Duodenal mucosa (tissue), 2 donors: ENCODE measurements around the gene FXYD6.

Source experiments
- H3K27ac ChIP-seq: one replicate; pipeline ENCODE4 v1.7.0; 2013; ENCODE audit warnings: low read depth, low read length
- H3K27me3 ChIP-seq, 2 donors: one replicate each; pipeline ENCODE4 v1.7.0; 2013; ENCODE audit warnings: low read length in 2 of 2, control low read depth in 1 of 2; ENCODE audit not compliant: insufficient read depth in 2 of 2, control insufficient read depth in 1 of 2
- H3K36me3 ChIP-seq, 2 donors: one replicate each; pipeline ENCODE4 v1.7.0; 2013; ENCODE audit warnings: low read length in 2 of 2, control low read depth in 1 of 2; ENCODE audit not compliant: insufficient read depth in 2 of 2, control insufficient read depth in 1 of 2
- H3K4me1 ChIP-seq, 2 donors: one replicate each; pipeline ENCODE4 v1.7.0; 2013; ENCODE audit warnings: low read length in 2 of 2, control low read depth in 1 of 2; ENCODE audit not compliant: insufficient read depth in 2 of 2, control insufficient read depth in 1 of 2
- H3K4me3 ChIP-seq, 2 donors: one replicate each; pipeline ENCODE4 v1.7.0; 2013; ENCODE audit warnings: low read length in 2 of 2, low read depth in 1 of 2
- H3K9ac ChIP-seq, 2 donors: one replicate each; pipeline ENCODE4 v1.7.0; 2013; ENCODE audit warnings: low read length in 2 of 2, low read depth in 1 of 2
- H3K9me3 ChIP-seq, 2 donors: one replicate each; pipeline ENCODE4 v1.7.0; 2013; ENCODE audit warnings: low read length in 2 of 2, control low read depth in 1 of 2; ENCODE audit not compliant: control insufficient read depth in 1 of 2

Gene FXYD6

DNA sequence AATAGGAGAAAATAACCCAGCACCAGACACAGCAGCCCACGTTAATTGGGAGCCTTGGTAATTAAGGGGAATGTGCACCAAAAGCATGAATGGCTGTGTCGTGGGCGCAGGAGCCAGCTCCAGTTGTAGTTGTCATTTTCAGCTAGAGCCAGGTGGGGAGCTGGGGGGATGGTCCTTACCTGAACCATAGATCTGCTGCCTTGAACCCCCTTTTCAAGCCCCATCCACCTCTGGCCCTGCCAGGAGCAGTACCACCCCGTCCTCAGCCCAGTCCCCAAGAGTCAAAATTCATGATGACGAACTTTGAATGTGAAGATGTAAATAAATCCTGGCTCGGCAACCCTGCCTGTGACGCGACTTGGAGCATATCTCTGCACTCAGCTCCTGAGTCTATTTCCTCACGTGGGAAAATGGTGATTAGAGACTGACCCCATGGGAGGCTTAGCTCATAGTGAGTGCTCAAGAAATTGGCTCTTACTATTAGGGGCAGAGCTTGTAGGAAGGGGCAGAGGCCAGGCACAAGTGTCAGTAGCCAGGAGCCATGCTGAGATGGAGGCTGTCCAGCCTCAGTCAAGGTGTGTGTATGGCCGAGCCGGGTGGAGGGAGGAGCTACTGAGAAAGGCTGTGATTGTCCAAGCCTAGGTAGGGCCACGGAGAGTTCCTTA lies 794 bp upstream of the FXYD6 start:
- Histone ChIP-seq H3K9ac (peak overlapping the region in 1 of 2 donors; percentile 16), H3K27me3 (peaks cover 36 to 54% of the 10 kb centered on the region in 2 donors), H3K4me3 (peak overlapping the region; percentile 50 to 55), H3K4me1 (peaks cover 0 to 21% of the 10 kb centered on the region in 2 donors), H3K27ac (no peak overlapping the region), H3K36me3 (no peaks in the 10 kb centered on the region), H3K9me3 (no peaks in the 10 kb centered on the region)

- Histone ChIP-seq H3K27me3 (peaks cover 40 to 63% of the 10 kb centered on the region in 2 donors), H3K4me3 (peak overlapping the region; percentile 55 to 74), H3K9me3 (no peaks in the 10 kb centered on the region), H3K27ac (no peak overlapping the region), H3K9ac (peak overlapping the region in 1 of 2 donors; percentile 49), H3K4me1 (peaks cover 0 to 21% of the 10 kb centered on the region in 2 donors), H3K36me3 (no peaks in the 10 kb centered on the region)
Measured at GRCh38 chr11:117876059-117876340, 458 bp downstream of the FXYD6 start.

- H3K4me1 ChIP-seq, result peaks cover 0 to 21% of the 10 kb centered on the region in 2 donors
- H3K36me3 ChIP-seq, result no peaks in the 10 kb centered on the region
- H3K9ac ChIP-seq, result peak overlapping the region in 1 of 2 donors; percentile 32
- no peaks in the 10 kb centered on the region for H3K9me3 ChIP-seq
- peak overlapping the region; percentile 55 to 74 for H3K4me3 ChIP-seq
- H3K27me3 ChIP-seq, result peaks cover 40 to 63% of the 10 kb centered on the region in 2 donors
- H3K27ac ChIP-seq, result no peak overlapping the region
Measured at GRCh38 chr11:117875382-117876058, 938 bp downstream of the FXYD6 start.

- no peak overlapping the region for H3K27ac ChIP-seq
- H3K9me3 ChIP-seq, result no peaks in the 10 kb centered on the region
- H3K4me1 ChIP-seq, result peaks cover 0 to 21% of the 10 kb centered on the region in 2 donors
- H3K27me3 ChIP-seq, result peaks cover 40 to 59% of the 10 kb centered on the region in 2 donors
- no peaks in the 10 kb centered on the region for H3K36me3 ChIP-seq
- no peak overlapping the region for H3K9ac ChIP-seq
- H3K4me3 ChIP-seq, result peak overlapping the region in 1 of 2 donors; percentile 74
Measured at GRCh38 chr11:117874910-117875381, 1.5 kb downstream of the FXYD6 start.

DNA sequence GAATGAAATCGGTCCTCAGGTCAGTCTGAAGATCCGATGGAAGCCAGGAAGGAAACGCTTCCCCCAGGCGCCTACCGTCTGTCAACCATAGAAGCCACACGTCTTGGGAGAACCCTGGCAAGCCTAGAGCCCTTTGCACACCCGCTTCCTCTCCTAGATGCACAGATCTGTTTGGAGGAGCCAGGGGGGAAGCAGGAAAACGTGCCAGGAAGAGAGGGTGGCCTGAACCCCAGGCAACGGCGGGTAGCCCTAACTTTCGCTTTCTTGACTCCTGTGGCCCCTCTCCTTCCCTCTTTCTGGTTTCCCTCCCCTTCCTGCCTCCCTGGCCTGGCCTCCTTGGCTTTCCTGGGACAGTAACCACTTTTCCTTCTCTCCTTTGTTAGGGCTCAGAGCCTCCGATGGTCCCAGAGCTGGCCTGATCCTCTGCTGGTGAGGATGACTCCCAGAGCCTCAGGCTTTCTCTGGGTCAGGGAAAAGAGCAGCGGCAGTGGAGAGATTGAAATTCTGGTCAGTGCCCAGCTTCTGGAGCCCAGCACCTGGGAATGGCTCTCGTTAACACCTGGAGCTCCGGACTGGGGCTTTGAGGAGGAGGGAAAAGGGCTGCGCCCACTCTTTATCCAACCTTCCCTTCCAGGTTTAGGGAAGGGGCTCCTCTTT lies 2.1 kb downstream of the FXYD6 start:
- Histone ChIP-seq H3K4me1 (peaks cover 0 to 21% of the 10 kb centered on the region in 2 donors), H3K27ac (no peak overlapping the region), H3K4me3 (peak overlapping the region in 1 of 2 donors; percentile 1), H3K27me3 (peaks cover 40 to 56% of the 10 kb centered on the region in 2 donors), H3K36me3 (no peaks in the 10 kb centered on the region), H3K9ac (no peak overlapping the region), H3K9me3 (no peaks in the 10 kb centered on the region)

- Histone ChIP-seq H3K4me1 (peaks cover 0 to 21% of the 10 kb centered on the region in 2 donors), H3K27ac (no peak overlapping the region), H3K9ac (no peak overlapping the region), H3K9me3 (no peaks in the 10 kb centered on the region), H3K4me3 (no peak overlapping the region), H3K27me3 (peaks cover 40 to 50% of the 10 kb centered on the region in 2 donors), H3K36me3 (no peaks in the 10 kb centered on the region)
Measured at GRCh38 chr11:117873828-117874125, 2.7 kb downstream of the FXYD6 start.

DNA sequence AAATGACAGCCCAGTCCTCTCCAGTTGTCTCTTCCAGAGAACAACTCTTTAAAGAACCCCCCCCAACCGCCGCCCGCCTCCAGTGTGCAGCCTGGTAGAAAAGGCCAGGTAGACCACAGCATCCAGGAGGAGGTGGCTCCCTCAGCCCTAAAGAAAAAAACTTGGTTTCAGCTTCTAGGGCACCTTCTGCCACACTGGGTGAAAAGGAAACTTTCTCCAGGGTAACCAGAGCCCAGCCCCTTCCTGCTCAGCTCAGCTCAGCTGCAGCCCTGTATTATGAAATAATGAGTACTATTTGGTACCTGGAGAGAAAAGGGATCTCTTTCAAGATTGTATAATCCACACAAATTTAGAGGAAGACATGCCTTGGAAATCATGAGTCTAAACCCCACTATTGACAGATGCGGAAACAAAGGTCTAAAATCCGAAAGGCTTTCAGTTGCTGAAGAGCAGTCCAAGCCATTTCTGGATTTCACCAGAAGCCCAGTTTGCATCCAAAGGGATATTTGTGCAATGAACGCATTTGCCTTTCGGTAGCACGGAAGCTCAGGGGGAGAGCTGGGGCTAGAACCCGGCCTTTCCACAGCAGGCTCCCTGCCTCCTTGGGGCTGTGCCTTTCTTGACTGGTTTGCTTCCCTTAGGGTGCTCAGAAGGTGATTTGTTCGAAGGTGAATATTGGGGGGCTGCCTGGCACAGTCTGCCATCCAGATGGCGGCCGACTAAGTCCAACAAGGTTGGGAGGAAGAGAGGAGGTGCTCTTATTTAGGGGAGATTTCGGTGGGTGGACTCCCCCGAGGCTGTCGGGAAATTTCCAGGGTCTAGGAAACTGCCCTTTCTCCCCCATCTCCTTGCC lies 3.3 kb downstream of the FXYD6 start:
- H3K9me3 ChIP-seq, result no peaks in the 10 kb centered on the region
- peaks cover 0 to 21% of the 10 kb centered on the region in 2 donors for H3K4me1 ChIP-seq
- no peak overlapping the region for H3K27ac ChIP-seq
- no peaks in the 10 kb centered on the region for H3K36me3 ChIP-seq
- H3K9ac ChIP-seq, result no peak overlapping the region
- H3K4me3 ChIP-seq, result no peak overlapping the region
- peaks cover 35 to 44% of the 10 kb centered on the region in 2 donors for H3K27me3 ChIP-seq

DNA sequence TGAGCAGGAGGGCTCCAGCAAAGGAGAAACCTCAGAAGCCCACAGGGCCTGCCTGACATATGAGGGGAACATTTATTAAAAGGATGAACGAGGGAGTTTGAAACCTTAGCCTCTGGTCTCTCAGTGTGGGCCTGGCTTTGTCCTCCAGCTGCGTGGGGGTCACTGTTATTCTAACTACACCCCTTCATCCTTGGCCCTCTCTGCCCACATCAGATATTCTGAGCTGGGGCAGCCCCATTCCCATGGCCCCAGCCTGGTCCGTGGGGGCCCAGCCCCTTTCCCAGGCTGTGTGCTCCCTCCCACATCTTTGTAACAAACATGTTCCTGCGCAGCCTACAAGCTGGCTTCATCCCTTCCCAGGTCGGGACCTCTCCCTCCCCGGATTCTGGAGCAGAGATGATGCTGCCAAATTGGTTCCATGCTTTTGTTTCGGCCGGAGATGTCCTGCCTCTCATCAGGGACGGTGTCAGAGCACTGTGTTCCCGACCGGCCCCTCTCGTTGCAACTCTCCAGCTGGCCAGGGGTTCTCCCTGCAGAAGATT lies 4.0 kb downstream of the FXYD6 start:
- no peak overlapping the region for H3K27ac ChIP-seq
- no peak overlapping the region for H3K4me3 ChIP-seq
- H3K4me1 ChIP-seq, result peaks cover 0 to 21% of the 10 kb centered on the region in 2 donors
- H3K9me3 ChIP-seq, result no peaks in the 10 kb centered on the region
- H3K36me3 ChIP-seq, result no peaks in the 10 kb centered on the region
- H3K27me3 ChIP-seq, result peaks cover 29 to 38% of the 10 kb centered on the region in 2 donors
- no peak overlapping the region for H3K9ac ChIP-seq

DNA sequence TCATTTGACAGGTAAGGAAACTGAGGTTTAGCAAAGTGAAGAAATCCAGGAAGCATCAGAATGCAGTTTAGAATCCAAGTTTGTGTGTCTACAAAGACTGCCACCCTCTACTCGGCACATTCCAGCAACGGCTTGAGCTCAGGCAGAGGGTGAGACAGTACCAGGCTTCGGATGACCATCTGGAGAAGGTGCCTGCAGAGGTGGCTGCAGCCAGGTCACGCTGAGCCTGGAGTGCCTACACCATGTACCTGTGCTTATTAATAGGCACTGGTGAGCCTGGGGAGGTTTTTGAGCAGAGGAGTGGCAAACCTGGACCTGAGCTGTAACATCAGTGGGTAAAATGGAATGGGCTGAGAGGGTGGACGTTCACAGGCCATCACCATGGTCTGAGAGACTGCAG lies 4.7 kb downstream of the FXYD6 start:
- no peaks in the 10 kb centered on the region for H3K36me3 ChIP-seq
- peaks cover 22 to 31% of the 10 kb centered on the region in 2 donors for H3K27me3 ChIP-seq
- H3K9me3 ChIP-seq, result no peaks in the 10 kb centered on the region
- no peak overlapping the region for H3K9ac ChIP-seq
- H3K27ac ChIP-seq, result no peak overlapping the region
- no peak overlapping the region for H3K4me3 ChIP-seq
- H3K4me1 ChIP-seq, result peaks cover 0 to 18% of the 10 kb centered on the region in 2 donors
